GM21367 (cell line): ENCODE results near the gene CDK1.
A peak's percentile ranks its signal among the peaks of the same experiment; 100 is the strongest.

ENCODE experiments used
- ATAC-seq: cut with Tn5 transposase; IDR thresholded peaks from one replicate; pipeline ENCODE4 v1.9.1; 2021; ENCODE audit not compliant: unreplicated experiment

Gene CDK1

DNA sequence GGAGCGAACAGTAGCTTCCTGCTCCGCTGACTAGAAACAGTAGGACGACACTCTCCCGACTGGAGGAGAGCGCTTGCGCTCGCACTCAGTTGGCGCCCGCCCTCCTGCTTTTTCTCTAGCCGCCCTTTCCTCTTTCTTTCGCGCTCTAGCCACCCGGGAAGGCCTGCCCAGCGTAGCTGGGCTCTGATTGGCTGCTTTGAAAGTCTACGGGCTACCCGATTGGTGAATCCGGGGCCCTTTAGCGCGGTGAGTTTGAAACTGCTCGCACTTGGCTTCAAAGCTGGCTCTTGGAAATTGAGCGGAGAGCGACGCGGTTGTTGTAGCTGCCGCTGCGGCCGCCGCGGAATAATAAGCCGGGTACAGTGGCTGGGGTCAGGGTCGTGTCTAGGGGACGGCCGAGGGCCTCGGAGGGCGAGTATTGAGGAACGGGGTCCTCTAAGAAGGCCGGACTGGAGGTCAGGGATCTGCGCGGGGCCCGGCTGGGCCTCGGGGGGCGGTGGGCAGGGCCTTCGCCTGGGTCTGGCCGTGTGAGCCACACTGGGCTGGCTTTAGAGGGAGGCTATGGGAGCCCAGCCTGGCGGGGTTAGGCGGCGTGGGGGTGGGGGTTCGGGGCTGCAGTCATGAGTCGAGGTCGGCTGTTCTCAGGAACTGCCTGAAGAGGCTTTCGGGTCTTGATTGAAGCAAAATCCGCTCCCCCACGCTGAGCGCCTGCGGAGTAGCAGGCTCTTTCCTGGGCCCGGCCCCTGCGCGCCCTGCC lies at the start of gene CDK1:
Gene CDK1, plus strand, starts transcription at position 265 of the 757 bp plus-strand sequence. CDS start 1,688 bp downstream, outside the sequence.
- ATAC-seq: peak; percentile 97

DNA sequence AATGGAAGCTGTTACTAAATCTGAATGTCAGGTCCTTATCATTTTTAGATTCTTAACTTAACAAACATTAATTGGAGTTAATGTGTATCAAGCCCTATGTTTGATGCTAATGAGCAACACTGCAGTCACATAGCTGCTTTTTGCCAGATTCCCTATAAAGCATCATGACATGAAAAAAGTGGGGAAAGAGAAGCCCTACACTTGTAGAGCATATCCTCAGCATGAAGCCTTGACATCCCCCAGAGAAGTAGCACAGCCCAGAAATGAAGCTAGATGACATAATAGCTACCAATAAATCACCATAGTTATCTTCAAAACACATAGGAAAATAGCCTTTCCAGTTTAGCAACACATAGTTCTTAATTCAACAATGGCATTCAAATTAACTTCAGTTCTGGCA lies 49.2 kb upstream of the CDK1 start:
- no peak for ATAC-seq

DNA sequence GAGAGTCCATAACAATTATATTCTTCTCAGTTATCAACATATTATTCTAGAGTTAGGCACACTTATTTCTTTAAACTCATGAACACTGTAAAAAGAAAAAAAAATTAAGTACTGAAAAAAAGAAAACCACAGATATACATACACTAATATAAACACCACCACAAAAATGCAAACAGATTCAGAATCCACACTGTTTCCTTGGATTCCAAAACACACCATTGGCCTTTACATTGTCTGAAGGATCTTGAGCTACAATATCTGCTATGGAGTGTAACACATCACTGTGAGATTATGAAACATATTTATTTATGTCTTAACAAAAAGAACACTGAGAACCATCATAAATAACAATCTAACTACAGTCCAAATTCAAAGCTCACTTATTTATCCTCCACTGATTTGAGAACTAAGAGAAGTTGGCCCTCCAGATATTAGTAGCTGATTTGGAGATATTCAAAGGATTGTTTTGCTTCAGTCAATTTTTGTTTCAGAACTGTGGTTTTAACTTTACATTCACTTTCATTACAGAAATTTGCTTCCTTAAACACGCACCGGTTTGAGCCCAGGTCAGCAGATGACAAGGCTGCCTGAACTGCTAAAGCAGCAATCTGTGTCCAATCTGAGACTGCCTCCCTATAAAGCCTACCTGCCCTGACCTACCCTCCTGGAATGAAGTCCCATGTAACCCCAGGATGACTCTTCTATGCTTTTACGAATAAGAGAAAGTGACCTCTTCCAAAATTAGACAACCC lies 47.0 kb upstream of the CDK1 start:
- peak; percentile 84 for ATAC-seq

DNA sequence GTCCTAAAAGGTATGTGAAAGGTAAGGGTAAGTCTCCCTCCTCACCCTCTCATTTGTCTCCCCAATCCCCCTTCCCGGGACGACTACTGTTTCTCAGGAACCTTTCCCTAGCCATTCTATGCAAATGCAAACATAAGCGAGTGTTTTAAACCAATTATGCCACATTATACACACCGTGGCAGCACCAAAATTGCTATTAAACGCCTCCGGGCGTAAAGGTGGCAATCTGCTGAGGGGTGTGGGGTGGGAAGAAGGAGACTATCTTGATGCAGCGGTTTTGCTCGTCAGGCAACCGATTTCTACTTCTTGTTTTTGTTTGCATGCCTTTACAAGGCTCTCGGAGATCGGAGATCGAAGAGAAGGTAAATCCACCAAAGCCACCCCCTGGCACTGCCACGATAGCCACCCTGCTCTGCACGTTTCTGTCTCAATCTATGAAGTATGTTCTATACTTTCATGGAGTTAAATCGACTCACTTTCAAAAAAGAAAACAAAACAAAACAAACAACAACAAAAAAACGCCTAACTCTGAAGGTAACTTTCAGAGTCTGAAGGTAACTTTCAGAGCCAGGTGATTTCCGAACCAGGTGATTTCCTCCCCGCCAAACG lies 46.0 kb upstream of the CDK1 start:
- no peak for ATAC-seq

DNA sequence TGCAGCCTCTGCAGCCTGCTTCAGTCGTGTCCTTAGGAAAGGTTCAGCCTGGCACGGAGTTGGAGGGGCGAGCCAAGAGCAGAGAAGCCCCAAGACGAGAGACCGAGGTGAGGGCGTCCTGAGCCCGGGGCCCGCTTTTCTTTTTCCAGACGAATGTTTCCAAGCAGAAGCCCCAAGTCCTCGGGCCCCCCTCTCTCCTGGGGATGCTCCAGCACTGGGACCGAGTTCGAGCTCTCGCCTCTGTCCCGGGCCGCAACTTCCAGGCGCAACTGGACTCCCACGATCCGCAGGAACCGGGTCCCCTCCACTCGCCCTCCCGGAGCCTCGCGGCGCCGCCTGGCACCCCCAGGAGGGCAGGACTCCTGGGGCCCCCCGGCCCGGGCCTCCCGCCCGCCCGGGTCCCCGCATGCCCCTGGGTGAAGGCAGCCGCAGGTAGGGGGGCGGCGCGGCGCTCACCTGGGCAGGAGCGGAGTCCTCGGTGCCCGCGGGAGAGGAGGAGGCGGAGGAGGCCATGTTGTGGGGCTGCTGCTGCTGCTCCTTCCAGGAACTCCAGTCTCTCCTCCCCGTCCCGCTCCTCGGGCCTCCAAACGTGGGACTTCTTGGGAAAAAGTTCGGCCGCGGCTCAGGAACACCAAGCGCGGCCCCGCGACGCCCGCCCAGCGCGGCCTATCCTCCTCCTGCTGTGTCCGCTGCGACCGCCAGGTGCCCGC lies 45.3 kb upstream of the CDK1 start:
- peak; percentile 53 for ATAC-seq

DNA sequence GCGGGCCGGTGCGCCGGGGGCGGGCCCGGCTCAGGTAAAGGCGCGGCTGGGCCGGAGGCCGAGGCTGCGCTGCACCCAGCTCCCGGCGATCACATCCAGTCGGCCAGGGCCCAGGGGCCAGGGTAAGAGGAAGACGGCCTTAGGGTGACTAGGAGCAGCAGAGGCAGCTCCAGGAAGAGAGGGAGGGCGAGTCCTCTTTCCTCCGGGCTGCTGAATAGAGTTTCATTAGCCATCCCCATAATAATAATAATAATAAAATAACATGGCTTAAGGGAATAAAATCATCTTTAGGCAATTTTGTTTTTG lies 44.8 kb upstream of the CDK1 start:
- ATAC-seq: no peak

DNA sequence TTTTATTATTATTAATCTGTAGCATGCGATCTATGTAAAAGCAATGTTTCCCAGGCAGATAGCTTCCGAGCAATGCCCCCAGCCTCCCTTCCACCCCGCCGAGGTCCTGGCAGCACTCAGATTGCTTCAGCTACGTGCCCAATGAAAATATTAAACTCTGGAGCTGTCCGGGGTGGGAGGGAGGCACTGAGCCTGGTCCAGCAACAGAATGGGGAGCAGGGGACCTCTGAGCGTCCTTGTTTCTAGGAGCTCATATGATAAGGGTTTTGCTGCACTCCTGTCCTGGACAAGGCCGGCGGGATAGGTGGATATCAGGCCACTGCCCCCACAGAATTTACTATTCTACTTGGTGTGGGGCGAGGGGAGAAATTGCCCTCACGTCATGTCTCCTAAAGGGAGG lies 44.5 kb upstream of the CDK1 start:
- no peak for ATAC-seq

DNA sequence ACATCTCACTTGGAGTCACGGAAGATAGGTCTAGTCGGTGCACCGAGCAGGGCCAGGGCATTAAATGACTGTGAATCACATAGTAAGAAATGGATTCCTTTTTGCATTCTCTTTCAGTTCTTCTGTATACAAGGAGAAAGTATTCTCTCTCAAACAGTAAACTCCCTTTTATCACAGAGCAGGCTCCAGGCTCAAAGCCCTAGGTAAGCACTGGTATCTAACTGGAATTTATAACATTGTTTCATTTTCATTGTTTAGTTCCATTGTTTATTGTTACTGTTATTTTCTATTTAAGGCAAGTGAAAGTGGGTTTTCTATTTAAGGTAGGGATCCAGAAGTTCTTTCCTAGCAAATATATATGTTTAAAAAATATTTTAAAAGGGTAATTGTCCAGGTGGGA lies 44.1 kb upstream of the CDK1 start:
- no peak for ATAC-seq

DNA sequence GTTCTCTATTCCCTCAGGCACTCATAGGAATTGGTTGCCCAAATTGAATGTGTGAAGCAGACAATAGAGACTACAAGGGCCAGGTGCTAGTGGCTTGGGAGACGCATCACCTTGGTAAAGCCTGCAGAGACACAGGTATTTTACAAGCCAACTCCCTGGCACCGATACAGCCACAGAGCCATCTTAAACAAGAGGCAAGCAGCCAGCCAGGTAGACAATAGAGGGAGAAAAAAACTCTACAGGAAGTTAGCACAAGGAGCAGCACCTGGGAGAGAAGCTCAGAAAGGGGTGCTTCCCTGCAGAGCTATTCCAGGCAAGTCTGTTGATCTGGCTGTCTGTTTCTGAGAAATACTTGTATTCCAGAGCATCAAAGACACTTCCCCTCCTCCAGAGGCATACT lies 43.0 kb upstream of the CDK1 start:
- no peak for ATAC-seq

DNA sequence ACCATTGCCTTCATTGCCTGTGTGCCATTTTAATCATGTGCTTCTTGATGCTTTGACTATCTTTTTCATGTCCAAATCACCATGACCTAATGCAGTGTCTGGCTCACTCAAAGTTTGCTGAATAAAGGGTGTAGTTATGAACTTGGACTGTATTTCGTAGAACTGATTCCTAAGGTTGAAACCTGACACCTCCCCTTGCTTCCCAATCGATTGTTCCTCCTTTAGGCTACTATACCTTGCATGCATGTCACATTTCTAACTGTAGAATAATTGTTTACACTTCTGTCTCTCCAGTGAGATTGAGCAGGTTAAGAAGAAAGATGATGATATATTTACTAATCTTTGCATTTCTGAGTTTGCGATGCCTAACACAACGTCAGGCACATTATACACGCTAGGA lies 41.0 kb upstream of the CDK1 start:
- ATAC-seq: no peak

DNA sequence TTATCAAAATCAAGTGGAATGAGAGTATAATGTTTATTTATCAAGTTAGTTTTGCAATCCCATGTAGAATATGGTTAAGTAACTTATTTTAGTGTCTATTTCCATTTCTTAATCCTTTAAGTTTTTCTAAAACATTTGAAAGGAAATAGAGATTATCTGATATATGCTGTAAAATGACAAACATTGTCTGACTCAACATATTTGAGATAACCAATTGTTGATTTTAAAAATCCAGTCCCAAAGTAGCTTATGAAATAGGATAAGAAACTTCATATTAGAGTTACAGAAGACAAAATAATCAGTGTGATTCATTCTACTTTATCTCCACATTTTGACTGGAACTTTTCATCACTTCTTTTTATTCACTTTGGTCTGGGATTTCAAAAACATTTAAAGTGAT lies 38.7 kb upstream of the CDK1 start:
- ATAC-seq: no peak

DNA sequence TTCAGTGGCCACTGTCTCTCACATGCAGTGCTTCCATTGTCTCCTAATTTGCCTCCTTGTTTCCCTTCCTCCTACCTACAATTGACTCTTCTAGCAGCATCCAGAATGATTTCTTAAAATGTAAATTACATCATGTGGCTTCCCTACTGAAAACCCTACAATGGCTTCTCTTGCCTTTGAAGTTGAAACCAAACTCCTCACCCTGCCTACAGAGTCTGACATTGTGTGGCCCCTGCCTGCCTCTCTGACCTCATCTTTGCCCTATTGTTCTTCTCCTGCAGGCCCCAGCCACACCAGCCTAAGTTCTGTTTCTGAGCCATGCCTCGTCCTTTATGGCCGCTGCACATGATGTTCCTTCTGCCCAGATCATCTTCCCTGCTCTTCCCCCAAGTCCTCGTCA lies 35.8 kb upstream of the CDK1 start:
- no peak for ATAC-seq

DNA sequence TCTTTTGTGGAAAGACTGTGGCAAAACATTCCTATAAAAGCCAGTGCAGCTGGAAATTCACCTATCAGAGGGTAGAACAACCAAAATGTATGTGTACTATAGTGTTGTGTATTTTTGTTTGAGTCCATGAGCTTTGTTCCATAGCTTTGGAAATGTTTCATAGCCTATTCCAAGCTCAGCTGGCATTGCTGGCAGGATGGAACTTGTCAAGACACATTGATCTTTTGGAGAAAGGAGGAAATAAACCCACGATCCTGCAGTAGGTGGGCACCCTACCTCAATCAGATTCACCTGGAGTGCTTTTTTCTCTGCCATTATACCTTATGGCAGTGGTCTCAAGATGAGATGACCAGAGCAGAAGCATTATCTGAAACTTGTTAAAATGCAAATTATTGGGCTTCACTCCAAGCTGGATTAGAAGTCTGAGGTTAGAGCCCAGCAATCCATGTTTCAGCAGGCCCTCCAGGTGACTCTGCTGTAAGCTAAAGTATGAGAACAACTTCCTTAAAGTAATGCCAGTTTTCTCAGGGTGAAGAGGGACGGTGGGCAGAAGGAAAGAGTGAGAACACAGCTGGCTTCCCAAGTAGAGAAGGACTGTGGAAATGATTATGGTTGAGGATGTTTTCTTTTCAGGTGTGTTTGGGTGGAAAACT lies 30.3 kb upstream of the CDK1 start:
- ATAC-seq: no peak

DNA sequence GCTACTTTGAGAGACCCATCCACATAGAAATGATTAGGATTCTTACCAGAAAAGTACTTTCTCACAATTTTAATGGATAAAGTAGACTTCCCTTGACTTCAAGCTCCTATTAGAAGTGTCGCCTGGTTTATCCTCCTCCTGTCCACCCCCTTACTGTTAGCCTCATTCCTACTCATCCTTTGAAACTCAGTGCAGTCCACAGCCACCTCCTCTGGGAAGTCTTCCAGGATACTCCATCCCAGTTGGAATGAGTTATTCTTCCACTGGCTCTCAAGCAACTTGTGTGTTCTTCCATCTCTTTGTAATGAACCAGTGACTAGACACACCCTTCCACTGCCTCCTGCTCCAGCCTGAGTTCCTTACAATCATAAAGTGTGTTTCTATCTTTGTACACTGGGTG lies 25.1 kb upstream of the CDK1 start:
- no peak for ATAC-seq

DNA sequence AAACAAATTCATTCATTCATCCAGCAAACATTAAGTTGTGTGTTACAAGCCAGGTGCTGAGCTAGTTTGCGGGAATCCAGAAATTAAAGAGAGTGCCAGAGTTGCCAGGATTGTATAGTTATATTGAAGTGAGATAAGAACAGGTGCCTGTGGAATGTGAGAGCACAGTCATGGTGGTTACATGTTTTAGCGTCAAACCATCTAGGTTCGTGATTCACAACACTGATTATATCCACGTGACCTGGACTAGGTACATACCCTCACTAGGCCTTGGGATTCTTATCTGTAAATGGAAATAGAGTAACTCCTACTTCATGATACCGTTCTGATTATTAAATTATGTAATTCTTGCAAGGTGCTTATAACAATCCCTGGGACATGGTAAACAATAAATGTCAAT lies 24.5 kb upstream of the CDK1 start:
- ATAC-seq: no peak

DNA sequence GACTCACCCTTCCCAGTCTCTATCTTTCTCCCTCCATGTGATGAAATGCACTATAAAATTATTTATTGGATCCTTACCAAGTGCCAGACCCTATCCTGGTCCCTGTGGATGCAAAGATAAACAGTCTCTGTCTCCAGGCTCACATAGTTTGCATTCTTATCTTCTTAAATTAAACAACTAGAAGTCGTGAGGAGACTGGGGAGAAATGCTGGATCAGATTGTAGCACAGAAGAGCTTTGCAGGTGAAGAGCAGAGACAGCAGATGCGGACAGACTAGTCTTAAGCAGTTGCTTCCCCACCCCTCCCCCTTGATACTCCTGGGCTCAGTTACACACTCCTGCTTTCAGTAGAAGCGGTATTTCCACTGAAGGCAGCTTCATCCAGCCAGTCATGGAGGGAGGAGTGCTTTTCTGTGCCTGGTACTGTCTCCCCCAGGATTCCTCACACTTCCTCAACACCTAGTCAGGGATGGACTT lies 20.8 kb upstream of the CDK1 start:
- no peak for ATAC-seq

DNA sequence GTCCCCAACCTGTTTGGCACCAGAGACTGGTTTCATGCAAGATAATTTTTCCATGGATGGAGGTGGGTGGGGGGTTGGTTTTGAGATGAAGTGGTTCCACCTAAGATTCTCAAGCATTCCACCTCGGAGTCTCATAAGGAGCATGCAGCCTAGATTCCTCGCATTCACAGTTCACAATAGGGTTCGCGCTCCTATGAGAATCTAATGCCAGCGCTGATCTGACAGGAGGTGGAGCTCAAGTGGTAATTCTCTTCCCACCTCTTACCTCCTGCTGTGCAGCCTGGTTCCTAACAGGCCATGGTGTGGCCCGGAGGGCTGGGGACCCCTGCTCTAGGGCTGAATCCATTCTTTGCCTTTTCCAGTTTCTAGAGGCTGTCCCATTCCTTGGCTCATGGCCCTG lies 19.1 kb upstream of the CDK1 start:
- no peak for ATAC-seq

DNA sequence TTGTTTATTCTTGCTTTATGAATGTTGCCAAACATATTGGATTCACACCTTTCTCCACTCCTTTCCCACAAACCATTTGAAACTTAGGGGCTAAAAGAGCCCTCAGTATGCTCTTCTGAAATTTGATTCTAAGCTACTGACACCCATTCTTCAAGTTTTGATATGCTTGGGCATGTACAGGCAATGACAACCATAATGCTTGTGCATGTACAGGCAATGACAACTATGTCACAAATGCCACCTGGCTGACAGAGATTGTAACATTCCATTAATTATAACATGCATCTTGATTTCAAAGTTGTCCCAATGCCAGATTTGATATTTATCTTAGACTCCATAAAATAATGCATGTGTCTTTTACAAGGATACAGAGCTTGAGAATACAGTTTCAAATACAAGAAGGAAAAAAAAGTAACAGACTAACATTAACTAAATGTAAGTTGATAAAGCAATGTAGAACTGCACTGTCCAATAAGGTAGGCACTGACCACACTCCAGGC lies 17.5 kb upstream of the CDK1 start:
- no peak for ATAC-seq

DNA sequence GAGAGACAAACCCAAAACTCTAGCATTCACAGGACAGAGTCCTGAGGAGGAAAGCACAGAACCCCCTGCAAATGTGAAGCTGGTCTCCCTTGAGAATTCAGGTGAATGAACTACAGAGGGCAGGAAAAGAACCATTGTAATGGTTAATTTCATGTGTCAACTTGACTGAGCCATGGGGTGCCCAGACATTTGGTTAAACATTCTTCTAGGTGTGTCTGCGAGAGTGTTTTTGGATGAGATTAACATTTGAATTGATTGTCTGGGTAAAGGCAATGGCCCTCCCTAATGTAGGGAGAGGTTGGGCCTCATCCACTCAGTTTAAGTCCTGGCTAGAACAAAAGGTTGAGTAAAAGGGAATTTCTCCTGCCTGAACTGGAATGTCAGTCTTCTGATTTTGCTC lies 15.7 kb upstream of the CDK1 start:
- no peak for ATAC-seq

DNA sequence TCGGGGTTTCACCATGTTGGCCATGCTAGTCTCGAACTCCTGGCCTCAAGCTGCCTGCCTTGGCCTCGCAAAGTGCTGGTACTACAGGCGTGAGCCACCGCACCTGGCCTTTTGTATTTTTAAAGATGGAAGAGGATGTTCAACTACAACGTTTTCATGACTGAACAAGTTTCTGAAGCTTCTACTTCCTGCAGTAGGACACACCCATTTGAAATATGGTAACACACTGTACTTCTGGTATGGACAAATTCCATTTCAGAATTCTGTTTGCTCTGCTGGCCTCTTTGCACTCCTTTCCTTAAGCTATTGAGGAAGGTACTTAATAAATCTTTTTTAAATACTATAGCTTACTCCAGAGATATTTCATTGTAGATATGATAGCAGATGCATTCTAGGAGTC lies 10.9 kb upstream of the CDK1 start:
- no peak for ATAC-seq

DNA sequence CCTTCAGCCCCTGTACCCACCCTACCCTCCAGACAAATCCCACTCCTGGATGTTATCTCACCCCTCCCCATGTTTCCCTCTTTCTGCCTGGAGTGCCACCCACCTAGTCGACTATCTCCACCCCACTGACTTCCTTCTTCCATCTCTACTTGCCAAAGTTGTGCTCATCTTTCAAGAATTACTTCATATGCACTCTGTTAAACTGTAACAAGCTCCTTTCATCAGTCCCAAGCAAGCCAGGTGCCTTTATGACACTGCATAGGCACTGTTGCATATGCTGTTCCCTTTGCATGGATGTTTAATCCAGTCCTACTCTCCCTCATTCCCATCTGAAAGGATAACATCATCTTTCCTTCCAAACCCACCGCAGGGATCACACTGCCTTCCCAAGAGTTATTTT lies 8.9 kb upstream of the CDK1 start:
- no peak for ATAC-seq
